ENCODE data around the gene ZC3H4. TPM values are rescaled to one million over a fixed set of nuclear protein-coding genes. Genes with fewer than 3 reads are reported as not detected.
A peak's percentile ranks its signal among the peaks of the same experiment; 100 is the strongest.

The ZC3H4 gene
- total RNA-seq, 4 donors from 2014 or later = 13.1 to 20.9 (median 18.0) TPM

GRCh38 chr19:47022140-47022536 lies 91.4 kb downstream of the ZC3H4 start:
- no peak for DNase-seq (ENCODE audit: low spot score)
- TF ChIP-seq CTCF (IDR thresholded peaks at IDR 0.05) = no peak
- ATAC-seq (ENCODE audit: low FRiP score) = no peak

- ATAC-seq (ENCODE audit: low FRiP score) = no peak
- no peak for DNase-seq (ENCODE audit: low spot score)
- no peak for TF ChIP-seq CTCF (IDR thresholded peaks at IDR 0.05)
Observed at GRCh38 chr19:47021536-47022139, 91.9 kb downstream of the ZC3H4 start.

- ATAC-seq (ENCODE audit: low FRiP score) = no peak
- TF ChIP-seq CTCF (IDR thresholded peaks at IDR 0.05) = no peak
- DNase-seq (ENCODE audit: low spot score) = no peak
Observed at GRCh38 chr19:47020992-47021496, 92.5 kb downstream of the ZC3H4 start.

- TF ChIP-seq CTCF (IDR thresholded peaks at IDR 0.05) = no peak
- ATAC-seq (ENCODE audit: low FRiP score) = no peak
- no peak for DNase-seq (ENCODE audit: low spot score)
Observed at GRCh38 chr19:47020132-47020805, 93.3 kb downstream of the ZC3H4 start.

- DNase-seq (ENCODE audit: low spot score) = no peak
- TF ChIP-seq CTCF (IDR thresholded peaks at IDR 0.05) = no peak
- ATAC-seq (ENCODE audit: low FRiP score) = peak; percentile 43
Observed at GRCh38 chr19:47019431-47020041, 94.0 kb downstream of the ZC3H4 start, which contains the start of gene NPAS1. Gene NPAS1, plus strand, starts transcription at chr19:47019837. Its CDS starts 1,211 bp downstream, at chr19:47021048.

GRCh38 chr19:47018923-47019322 lies 94.7 kb downstream of the ZC3H4 start:
- no peak for ATAC-seq (ENCODE audit: low FRiP score)
- TF ChIP-seq CTCF (IDR thresholded peaks at IDR 0.05) = no peak
- no peak for DNase-seq (ENCODE audit: low spot score)

Other genes with a start within 250 kb of the ZC3H4 start
- 1 to 10 TPM in 2 of 4 donors, not detected in 2; 1.3 to 1.4 TPM for gene NPAS1, start 93.9 kb downstream of the ZC3H4 start, total RNA-seq
- 10 to 100 TPM; 17.5 to 35.0 (median 22.8) TPM for gene TMEM160, start 65.2 kb downstream of the ZC3H4 start, total RNA-seq
- gene SAE1, start 17.1 kb upstream of the ZC3H4 start, total RNA-seq = 10 to 100 TPM; 36.5 to 50.7 (median 49.2) TPM
- 1 to 10 TPM; 1.0 to 9.1 (median 1.8) TPM for gene BBC3, start 117.4 kb upstream of the ZC3H4 start, total RNA-seq
- gene CCDC9, start 142.7 kb upstream of the ZC3H4 start, total RNA-seq = 10 to 100 TPM in 2 of 4 donors, 1 to 10 TPM in 2; 8.2 to 16.7 (median 12.5) TPM
- 1 to 10 TPM; 3.3 to 8.2 (median 5.7) TPM for gene INAFM1, start 161.1 kb upstream of the ZC3H4 start, total RNA-seq
- 10 to 100 TPM; 26.5 to 94.0 (median 60.7) TPM for gene C5AR1, start 196.1 kb upstream of the ZC3H4 start, total RNA-seq
- gene C5AR2, start 218.4 kb upstream of the ZC3H4 start, total RNA-seq = 10 to 100 TPM in 3 of 4 donors, 1 to 10 TPM in 1; 5.4 to 16.9 (median 12.9) TPM
- 10 to 100 TPM in 3 of 4 donors, 1 to 10 TPM in 1; 9.5 to 22.2 (median 14.7) TPM for gene DHX34, start 235.5 kb upstream of the ZC3H4 start, total RNA-seq

Measured in omental fat pad (tissue), 4 donors.